Psoas muscle (tissue), 8 donors: Measurements from ENCODE around the gene FOXJ3. TPM values are rescaled to one million over a fixed set of nuclear protein-coding genes. Genes with fewer than 3 reads are reported as not detected.

Source experiments
- ATAC-seq, 4 donors: fragments of 200-7000 bp; cut with Tn5 transposase; one replicate each; pipeline ENCODE4 v1.9.1; 2020; ENCODE audit warnings: moderate library complexity in 3 of 4, mild to moderate bottlenecking in 2 of 4
- DNase-seq, 2 donors: peaks; one replicate each; pipeline ENCODE4 v3.0.0-alpha.2; 2020
- H3K27ac ChIP-seq: fragments of 200-600 bp; one replicate; pipeline ENCODE4 v1.8.0; 2022
- H3K27me3 ChIP-seq, 3 donors: fragments of 200-600 bp in 1 of 3; one replicate each; pipeline versions ENCODE4 v1.6.1 to v1.8.0; 2013 to 2022; ENCODE audit warnings: low read length in 2 of 3, mild to moderate bottlenecking in 2 of 3, moderate library complexity in 1 of 3; ENCODE audit not compliant: insufficient read depth in 3 of 3
- H3K36me3 ChIP-seq, 2 donors: fragments of 200-600 bp in 1 of 2; one replicate each; pipeline versions ENCODE4 v1.6.1 to v1.8.0; 2013 to 2022; ENCODE audit warnings: low read depth in 1 of 2, mild to moderate bottlenecking in 1 of 2, moderate library complexity in 1 of 2; ENCODE audit not compliant: insufficient read depth in 1 of 2
- H3K4me1 ChIP-seq: fragments of 200-600 bp; one replicate; pipeline ENCODE4 v1.8.0; 2022
- H3K4me3 ChIP-seq: fragments of 200-600 bp; one replicate; pipeline ENCODE4 v1.8.0; 2022; ENCODE audit warnings: mild to moderate bottlenecking
- H3K9me3 ChIP-seq: fragments of 200-600 bp; one replicate; pipeline ENCODE4 v1.8.0; 2022
- CTCF ChIP-seq: fragments of 200-600 bp; IDR thresholded peaks from one replicate; pipeline ENCODE4 v1.8.0; 2022; ENCODE audit warnings: antibody characterized with exemption
- WGBS, 3 donors: extraction: QIAGEN DNeasy Blood & Tissue Kit; methylation state at CpG; one replicate each; pipeline versions ENCODE4 v1.1.6 to v1.1.7; 2013; 5-methylcytosine and 5-hydroxymethylcytosine counted together
- intact Hi-C, 2 donors: fragments of 100-400 bp; cut with DNase I; formaldehyde crosslinking; loops; one replicate each; pipeline versions ENCODE4 v1.11.0 to v1.14.2; 2022
- polyA plus RNA-seq, 3 donors: library from polyadenylated mRNA; stranded (reverse); fragments of 200-250 nt; gene quantifications; one replicate each; pipeline ENCODE4 v1.2.3, GENCODE V29; 2013
- total RNA-seq, 4 donors: library from RNA; stranded (reverse); fragmentation: NEBNext Ultra II Directional in 2 of 4; extraction: Animal tissue kit (Norgen Biotek cat#: 25700) in 2 of 4; gene quantifications; one replicate each; pipeline versions ENCODE4 v1.2.1 to v1.2.4, GENCODE V29; 2021 to 2023
- donor health status: healthy with polysubstance abuse.
- donor health status: DM: no; HTN: no; CAD: no; lungs with moderate emphysema.
- donor health status: Bipolar disorder and iron deficiency.
- donor health status: healthy.
- donor health status: DM: yes; HTN: yes; CAD: no.
- donor health status: DM: no; HTN: no; CAD: no.
- donor health status: DM: no; HTN: no; CAD: no.
- donor health status: DM: yes; HTN: yes; CAD: no.

FOXJ3 gene
- total and polyA plus RNA-seq, 7 donors = 15.1 to 53.1 (median 47.9) TPM

- 76 to 82% (median 78%) methylated on average over 10 of the region's 10 CpGs for WGBS, 3 donors
- no peak overlapping the region for H3K4me3 ChIP-seq
- intact Hi-C loops = no loop called here
- TF ChIP-seq CTCF = no peak
- H3K36me3 ChIP-seq = no peaks in the 10 kb centered on the region
- no peaks in the 10 kb centered on the region for H3K4me1 ChIP-seq
- ATAC-seq (no peak), DNase-seq (no peak)
- no peak overlapping the region for H3K27ac ChIP-seq
- no peaks in the 10 kb centered on the region for H3K9me3 ChIP-seq
- H3K27me3 ChIP-seq = peaks cover 0 to 4% (median 2%) of the 10 kb centered on the region in 3 donors
Measured at GRCh38 chr1:42133809-42134526, 201.1 kb downstream of the FOXJ3 start.

GRCh38 chr1:42133390-42133789 is 201.6 kb downstream of the FOXJ3 start:
- ATAC-seq (no peak), DNase-seq (no peak)
- whole genome bisulfite sequencing, 3 donors = 87 to 89% (median 88%) methylated on average over 5 of the region's 5 CpGs
- no peak for TF ChIP-seq CTCF
- Histone ChIP-seq H3K9me3 (no peaks in the 10 kb centered on the region), H3K27me3 (peaks cover 0 to 4% (median 2%) of the 10 kb centered on the region in 3 donors), H3K36me3 (no peaks in the 10 kb centered on the region), H3K27ac (no peak overlapping the region), H3K4me3 (no peak overlapping the region), H3K4me1 (no peaks in the 10 kb centered on the region)
- intact Hi-C loops = no loop called here

GRCh38 chr1:42130061-42130660 is 204.9 kb downstream of the FOXJ3 start:
- H3K9me3 ChIP-seq = no peaks in the 10 kb centered on the region
- H3K4me1 ChIP-seq = no peaks in the 10 kb centered on the region
- H3K27me3 ChIP-seq = peaks cover 0 to 4% (median 2%) of the 10 kb centered on the region in 3 donors
- no peak for ATAC-seq
- DNase-seq = no peak
- no peak overlapping the region for H3K27ac ChIP-seq
- 75 to 78% (median 76%) methylated on average over 5 of the region's 5 CpGs for WGBS, 3 donors
- H3K4me3 ChIP-seq = no peak overlapping the region
- no peaks in the 10 kb centered on the region for H3K36me3 ChIP-seq
- TF ChIP-seq CTCF = no peak
- intact Hi-C loops = no loop called here

- Histone ChIP-seq H3K9me3 (no peaks in the 10 kb centered on the region), H3K4me1 (no peaks in the 10 kb centered on the region), H3K4me3 (no peak overlapping the region), H3K27me3 (peaks cover 0 to 4% (median 2%) of the 10 kb centered on the region in 3 donors), H3K36me3 (no peaks in the 10 kb centered on the region), H3K27ac (no peak overlapping the region)
- WGBS, 3 donors = 58 to 74% (median 62%) methylated on average over 3 of the region's 3 CpGs
- no peak for TF ChIP-seq CTCF
- no peak for ATAC-seq
- intact Hi-C loops = no loop called here
- DNase-seq = no peak
Measured at GRCh38 chr1:42128964-42129363, 206.1 kb downstream of the FOXJ3 start.
